Measurements from ENCODE around the gene KCNT2.
"Not testable (repeated sequence)": the region's sequence is repeated elsewhere in the genome, so short reads cannot be mapped to it uniquely, and the experiment has no call there.

Gene KCNT2

GRCh38 chr1:196590012-196590708 is 18.1 kb downstream of the KCNT2 start:
- DNase-seq (ENCODE audit: low read depth), result no peak

DNA sequence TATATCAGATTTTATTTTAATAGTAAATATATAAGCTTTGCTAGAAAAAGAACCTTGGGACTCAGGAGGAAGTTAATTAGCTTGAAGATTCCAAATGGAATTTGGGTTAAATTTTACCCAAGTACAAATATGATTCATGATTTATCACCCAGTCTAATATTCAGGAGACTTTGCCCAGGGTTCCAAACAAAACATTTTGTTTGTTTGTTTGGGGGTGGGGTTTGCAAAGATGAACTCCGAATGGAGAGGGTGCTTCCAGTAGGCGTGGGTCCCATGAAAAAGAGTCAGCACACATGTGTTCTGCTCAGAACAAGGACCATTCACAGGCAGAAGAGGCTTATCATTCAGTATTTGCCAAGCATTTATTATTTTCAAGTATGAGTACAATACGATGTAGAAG is 23.5 kb downstream of the KCNT2 start:
- no peak for DNase-seq (ENCODE audit: low read depth)

DNA sequence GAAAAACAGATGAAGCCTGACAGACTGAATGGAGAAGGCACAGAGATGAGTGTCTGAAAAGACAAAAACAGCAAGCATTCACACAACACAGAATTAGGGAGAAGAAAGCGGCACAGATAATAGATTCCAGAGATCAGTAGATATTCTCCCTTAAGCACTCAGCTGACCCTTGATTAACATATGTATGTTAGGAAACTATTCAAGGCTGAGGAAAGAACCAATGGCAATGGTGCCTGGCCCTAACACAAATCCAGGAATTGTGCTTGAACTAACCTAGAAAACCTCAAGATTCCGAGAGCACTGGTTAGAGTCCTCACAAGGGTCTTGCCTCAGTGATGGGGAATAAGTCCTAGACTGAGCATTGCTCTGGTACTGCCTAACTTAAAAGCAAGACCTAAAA is 30.9 kb downstream of the KCNT2 start:
- DNase-seq (ENCODE audit: low read depth), result no peak

DNA sequence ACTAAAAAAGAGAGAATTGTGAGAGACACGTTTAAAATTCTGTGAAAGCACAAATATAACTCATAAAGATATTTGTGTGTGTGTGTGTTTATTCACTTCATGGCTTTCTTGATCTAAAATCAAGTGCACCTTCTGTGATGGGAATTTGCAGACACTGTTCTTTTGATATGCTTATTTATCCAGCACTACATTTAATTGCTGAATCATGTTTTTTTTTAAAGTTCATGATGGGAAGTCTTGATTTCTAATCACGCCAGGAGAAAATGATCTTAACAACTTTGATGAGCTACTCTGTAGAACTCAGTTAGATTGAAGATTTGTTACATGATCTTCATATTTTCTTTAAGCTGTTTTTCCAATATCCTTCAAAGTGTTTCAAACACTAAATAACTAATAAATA is 35.0 kb downstream of the KCNT2 start:
- DNase-seq (ENCODE audit: low read depth), result no peak

DNA sequence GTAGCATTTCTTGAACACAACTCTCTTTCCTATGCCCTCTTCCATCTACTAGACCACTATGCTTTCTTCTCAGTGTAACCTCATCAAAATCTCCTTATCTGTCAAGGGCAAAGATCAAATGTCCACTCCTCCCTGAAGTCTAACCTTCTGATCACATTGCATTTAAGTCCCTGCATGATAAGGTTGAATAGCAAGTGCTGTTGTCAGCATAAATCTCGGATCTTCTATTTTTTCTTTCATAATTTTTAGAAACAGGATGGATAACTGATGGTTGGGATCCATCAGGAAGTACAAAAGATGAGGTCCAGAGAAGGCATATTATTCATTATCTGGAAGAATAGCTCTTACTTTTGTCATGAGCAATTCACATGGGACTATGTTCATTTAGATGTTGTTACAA is 41.0 kb downstream of the KCNT2 start:
- DNase-seq (ENCODE audit: low read depth), result no peak

GRCh38 chr1:196563768-196564167 is 44.5 kb downstream of the KCNT2 start:
- DNase-seq (ENCODE audit: low read depth), result no peak

DNA sequence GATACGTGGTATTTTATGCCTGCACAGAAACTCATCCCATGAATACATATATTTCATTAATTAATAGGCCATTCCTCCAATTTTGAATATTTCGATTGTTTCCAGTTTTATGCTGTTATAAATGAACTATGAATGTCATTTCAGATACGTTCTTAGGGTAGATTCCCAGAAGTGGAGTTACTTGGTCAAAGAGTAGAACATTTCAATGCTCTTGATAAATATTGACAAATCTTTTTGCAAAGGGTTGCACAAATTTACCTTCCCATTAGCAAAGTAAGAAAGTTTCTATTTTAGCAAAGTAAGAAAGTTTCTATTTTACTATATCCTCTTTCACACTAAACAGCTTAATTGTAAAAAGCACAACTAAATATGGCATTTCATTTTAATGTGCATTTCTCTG is 48.9 kb downstream of the KCNT2 start:
- no peak for DNase-seq (ENCODE audit: low read depth)

- DNase-seq (ENCODE audit: low read depth), result peak; percentile 74
These were observed 49.8 kb downstream of the KCNT2 start for GRCh38 chr1:196558411-196558810.

DNA sequence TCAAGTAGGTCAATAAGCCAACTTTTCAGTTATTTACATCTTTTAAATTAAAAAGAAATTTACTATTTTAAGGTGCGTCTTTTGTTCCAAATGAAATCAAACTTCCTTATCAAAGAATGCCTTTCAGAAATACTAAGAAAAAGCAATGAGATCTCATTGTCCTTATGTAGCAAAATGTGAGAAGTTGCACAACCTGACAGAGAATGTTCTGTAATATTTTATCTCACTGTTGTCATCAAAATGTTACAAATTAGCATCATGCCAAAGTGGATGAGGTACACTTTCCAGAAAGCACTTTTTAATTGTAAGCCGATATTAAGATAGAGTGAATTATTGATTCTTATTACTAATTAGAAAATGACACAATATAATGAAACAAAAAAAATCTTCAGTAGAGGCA is 50.4 kb downstream of the KCNT2 start:
- no peak for DNase-seq (ENCODE audit: low read depth)

DNA sequence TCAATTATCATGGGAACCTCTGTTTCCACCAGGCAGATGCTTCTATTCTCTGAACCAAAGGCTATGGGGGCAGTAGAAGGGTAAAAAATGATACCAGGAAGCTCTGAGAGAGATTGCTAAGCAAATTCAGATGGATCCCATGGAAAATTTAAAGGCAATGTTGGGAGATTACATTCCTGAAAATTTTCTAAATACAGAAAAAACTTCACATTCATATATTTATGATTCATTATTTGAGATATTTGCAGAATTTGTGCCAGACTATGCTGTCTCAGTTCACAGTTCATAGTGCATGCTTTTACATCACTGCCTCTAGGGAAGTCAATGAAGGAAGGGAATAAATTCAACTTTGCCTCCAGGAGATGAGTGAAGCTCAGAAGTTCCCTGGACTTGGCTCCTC is 57.5 kb downstream of the KCNT2 start:
- no peak for DNase-seq (ENCODE audit: low read depth)

- DNase-seq (ENCODE audit: low read depth), result no peak
These were observed 61.7 kb downstream of the KCNT2 start for GRCh38 chr1:196546272-196547111.

- no peak for DNase-seq (ENCODE audit: low read depth)
These were observed 63.0 kb downstream of the KCNT2 start for GRCh38 chr1:196545222-196545621.

DNA sequence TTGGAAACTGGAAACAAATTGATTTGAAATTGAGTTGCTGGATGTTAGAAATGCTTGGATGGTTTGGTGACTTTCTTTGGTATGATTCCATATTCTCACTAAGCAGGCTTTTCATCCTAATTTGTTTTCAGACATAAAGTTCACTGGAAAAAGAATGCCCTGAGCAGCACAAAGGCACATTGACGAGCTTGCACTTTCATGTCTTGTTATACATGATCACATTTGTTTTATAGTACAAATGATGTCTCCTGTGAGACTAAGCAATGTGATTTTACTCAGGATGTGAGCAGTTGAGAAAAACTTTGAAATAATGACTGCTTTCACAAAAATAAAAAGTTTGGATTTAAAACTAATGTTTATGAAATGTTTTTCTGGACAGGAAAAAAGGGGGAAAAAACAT is 63.6 kb downstream of the KCNT2 start:
- no peak for DNase-seq (ENCODE audit: low read depth)

GRCh38 chr1:196543833-196544232 is 64.4 kb downstream of the KCNT2 start:
- no peak for DNase-seq (ENCODE audit: low read depth)

DNA sequence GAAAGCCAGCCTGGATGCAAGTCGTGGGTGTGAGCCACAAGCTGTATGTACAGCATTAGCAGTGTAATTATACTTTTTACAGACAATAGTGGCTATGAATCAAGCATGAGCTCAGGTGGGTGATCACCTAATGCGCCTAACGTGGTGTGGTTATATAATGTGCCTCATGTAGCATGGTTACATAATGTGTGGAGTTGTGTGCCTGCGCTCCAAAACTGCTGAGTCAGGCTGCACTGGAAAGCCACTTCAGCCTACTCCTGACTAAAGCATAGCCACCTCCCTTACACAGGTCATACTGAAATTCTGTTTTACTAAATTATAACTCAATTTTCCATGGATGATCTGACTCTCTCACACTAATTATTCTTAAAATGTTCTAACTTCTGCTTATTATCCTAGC is 69.8 kb downstream of the KCNT2 start:
- no peak for DNase-seq (ENCODE audit: low read depth)

DNA sequence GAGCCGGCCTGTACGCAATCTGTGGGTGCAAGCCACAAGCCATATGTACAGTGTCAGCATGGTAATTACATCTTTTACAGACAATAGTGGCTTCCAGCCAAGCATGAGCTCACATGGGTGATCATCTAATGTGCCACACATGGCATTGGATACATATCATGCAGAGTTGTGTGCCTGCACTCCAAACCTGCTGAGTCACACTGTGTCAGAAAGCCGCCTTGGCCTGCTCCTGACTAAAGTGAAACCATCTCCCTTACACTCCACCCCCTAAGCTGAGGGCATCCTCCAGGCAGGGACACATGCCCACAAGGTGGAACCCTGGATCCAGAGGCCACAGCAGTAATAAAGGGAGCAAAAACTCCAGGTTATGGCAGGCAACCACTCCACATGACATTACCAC is 72.5 kb downstream of the KCNT2 start:
- DNase-seq (ENCODE audit: low read depth), result peak; percentile 38

DNA sequence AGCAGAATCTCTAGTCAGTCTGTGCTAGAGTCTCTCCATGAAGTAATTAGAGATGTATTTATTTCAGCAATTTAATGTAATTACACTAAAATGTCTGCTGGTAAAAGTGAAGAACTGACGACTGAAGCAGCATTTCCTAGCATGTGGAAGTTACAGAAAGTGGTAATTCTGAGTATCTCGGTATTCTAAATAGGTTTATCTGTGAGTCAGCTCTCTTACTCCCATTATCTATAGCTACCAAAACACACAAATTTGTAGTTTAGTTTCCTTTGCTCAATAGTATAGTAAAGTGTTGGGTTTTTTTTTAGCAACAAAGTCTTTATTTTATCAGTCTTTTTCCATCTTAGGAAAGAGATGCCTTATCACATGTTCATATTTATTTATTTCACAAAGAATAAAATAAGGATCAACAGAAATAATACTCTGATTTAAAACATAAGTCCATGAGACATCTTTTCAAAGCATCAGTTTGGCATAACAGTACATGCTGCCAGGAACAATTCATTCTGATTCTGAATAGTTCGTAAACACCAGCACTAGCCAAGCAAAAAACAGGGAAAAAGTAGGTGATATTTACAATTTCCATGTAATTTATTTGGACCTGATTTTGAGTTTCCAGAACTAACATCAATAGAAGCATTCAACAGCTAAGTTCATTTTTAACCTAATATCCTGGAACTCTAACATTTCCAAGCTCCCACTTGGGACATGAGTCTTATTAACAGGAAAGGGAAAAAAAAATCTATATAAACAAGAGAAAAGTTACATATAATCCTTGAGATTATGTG is 76.3 kb downstream of the KCNT2 start:
- no peak for DNase-seq (ENCODE audit: low read depth)

GRCh38 chr1:196527919-196528318 is 80.3 kb downstream of the KCNT2 start:
- peak; percentile 37 for DNase-seq (ENCODE audit: low read depth)

DNA sequence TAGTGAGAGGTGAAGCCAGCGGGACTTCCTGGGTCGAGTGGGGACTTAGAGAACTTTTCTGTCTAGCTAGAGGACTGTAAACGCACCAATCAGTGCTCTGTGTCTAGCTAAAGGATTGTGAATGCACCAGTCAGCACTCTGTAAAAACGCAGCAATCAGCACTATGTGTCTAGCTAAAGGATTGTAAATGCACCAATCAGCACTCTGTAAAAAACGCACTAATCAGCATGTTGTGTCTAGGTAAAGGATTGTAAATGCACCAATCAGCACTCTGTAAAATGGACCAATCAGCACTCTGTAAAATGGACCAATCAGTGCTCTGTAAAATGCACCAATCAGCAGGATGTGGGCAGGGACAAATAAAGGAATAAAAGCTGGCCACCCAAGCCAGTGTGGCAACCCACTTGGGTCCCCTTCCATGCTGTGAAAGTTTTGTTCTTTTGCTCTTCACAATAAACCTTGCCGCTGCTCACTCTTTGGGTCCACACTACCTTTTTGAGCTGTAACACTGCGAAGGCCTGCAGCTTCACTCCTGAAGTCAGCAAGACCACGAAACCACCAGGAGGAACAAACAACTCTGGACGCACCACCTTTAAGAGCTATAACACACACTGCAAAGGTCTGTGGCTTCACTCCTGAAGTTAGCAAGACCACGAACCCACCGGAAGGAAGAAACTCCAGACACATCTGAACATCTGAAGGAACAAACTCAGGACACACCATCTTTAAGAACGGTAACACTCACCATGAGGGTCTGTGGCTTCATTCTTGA is 85.5 kb downstream of the KCNT2 start:
- not testable (repeated sequence) for DNase-seq (ENCODE audit: low read depth)

- DNase-seq (ENCODE audit: low read depth), result no peak
These were observed 91.0 kb downstream of the KCNT2 start for GRCh38 chr1:196517193-196517592.

DNA sequence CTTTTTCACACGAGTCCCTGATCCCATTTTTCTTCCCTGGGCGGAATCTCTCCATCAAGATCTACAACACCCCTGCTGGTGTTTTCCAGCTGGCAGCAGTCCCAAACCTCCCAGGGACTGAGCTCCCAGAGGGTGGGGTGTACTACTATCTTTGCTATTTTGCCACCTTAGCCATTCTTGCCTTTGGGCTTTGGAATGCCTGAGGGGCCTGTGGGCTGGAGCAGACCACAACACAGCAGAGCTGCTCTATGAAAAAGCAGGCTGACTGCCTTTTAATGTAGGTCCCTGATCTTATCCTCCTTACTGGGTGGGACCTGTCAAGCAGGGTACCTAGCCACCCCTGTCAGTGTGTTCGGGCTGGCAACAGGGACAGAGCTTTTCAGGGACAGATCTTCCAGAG is 91.9 kb downstream of the KCNT2 start:
- no peak for DNase-seq (ENCODE audit: low read depth)

- no peak for DNase-seq (ENCODE audit: low read depth)
These were observed 92.3 kb downstream of the KCNT2 start for GRCh38 chr1:196515904-196516303.

Measured in EH (cell line).